Measurements from ENCODE around the gene NEDD4L.
A peak's percentile ranks its signal among the peaks of the same experiment; 100 is the strongest.

DNA sequence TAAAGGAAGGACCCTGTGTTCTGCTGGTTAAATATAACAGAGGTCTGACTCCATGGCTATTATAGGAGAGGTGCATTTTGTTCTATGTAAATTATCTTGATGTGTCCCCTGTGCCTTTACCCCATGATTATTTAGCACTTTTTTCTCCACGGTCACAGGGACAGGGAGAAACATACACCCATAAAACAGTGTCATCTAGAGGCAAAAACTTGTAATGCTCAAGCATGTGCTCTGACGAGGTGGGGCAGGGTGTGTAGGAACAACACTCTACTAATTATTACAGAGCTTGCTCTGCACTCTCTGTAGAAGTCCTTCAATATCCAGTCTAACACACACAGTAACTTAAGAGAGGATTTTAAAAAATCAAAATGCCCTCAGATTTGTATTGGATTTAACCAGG is 187.9 kb downstream of the NEDD4L start:
- TF ChIP-seq, protein P1, sequence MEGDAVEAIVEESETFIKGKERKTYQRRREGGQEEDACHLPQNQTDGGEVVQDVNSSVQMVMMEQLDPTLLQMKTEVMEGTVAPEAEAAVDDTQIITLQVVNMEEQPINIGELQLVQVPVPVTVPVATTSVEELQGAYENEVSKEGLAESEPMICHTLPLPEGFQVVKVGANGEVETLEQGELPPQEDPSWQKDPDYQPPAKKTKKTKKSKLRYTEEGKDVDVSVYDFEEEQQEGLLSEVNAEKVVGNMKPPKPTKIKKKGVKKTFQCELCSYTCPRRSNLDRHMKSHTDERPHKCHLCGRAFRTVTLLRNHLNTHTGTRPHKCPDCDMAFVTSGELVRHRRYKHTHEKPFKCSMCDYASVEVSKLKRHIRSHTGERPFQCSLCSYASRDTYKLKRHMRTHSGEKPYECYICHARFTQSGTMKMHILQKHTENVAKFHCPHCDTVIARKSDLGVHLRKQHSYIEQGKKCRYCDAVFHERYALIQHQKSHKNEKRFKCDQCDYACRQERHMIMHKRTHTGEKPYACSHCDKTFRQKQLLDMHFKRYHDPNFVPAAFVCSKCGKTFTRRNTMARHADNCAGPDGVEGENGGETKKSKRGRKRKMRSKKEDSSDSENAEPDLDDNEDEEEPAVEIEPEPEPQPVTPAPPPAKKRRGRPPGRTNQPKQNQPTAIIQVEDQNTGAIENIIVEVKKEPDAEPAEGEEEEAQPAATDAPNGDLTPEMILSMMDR (IDR thresholded peaks at IDR 0.05): peak in 1 of 2 donors; percentile 6
- TF ChIP-seq POLR2A (IDR thresholded peaks at IDR 0.05) (no peak), POLR2AphosphoS5 (IDR thresholded peaks at IDR 0.05) (no peak)
